Measurements from ENCODE around the gene ERBB2.
"Not testable (repeated sequence)": the region's sequence is repeated elsewhere in the genome, so short reads cannot be mapped to it uniquely, and the experiment has no call there.

The ERBB2 gene

DNA sequence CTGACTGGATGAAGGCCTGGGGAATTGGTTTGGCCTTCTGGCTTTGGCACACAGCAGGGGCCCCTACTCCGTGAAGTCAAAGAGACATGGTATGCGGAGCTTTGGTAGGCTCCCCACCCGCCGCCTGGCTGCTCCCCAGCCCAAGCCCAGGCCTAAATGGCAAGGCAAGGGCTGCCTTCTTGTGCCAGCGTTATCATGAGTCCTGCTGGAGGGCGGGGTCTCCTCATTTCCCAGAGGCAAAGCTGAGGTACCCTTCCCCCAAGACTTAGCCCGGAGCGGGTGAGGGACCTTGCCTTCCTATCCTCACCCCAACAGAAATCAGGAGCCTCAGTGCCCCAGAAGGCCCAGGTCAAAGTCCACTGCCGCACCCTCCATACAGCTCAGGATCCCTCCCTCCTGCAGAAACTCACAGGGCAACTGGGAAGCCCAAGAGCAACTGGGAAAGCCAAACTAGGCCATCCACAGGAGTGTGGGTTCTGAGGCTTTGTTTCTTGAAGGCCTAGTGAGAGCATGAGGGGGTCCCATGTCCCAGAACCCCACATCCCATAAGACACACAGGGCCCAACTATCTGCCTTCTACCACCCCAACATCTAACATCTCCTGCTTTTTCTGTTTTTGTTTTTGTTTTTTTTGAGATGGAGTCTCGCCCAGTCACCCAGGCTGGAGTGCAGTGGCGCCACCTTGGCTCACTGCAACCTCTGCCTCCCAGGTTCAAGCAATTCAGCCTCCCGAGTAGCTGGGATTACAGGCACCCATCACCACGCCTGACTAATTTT lies 21.3 kb upstream of the ERBB2 start:
- no peak for DNase-seq (ENCODE audit: low spot score)

DNA sequence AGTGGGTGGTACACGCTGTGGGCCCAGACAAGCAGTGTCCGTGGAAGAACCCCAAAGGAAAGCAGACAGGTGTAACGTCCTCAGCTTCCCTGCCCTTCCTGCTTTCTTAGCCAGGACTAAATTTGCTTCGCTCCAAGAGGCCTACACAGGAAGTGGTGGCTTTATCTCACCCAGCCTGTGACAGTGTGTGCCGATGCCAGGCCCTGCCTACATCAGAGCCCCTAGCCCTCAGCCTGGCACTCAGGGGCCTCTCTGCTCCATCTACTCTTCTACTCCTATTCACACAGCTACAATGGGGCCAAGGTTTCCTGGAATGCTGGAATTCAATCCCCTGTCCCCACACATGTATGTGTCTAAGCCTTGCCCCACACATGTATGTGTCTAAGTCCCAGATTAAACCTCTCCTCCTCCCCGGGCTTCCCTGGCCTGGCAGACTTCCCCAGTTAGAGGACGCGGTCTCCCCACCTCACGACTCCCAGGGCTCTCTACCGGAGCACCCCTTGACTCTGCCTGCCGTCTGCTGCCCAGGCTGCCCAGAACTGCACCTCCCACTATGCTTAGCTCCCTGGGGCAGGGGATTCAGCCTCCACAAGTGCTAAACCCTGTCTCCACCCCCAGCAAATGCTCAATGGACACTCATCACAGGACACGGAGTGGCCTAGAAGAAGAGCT lies 20.2 kb upstream of the ERBB2 start:
- DNase-seq (ENCODE audit: low spot score), result no peak

DNA sequence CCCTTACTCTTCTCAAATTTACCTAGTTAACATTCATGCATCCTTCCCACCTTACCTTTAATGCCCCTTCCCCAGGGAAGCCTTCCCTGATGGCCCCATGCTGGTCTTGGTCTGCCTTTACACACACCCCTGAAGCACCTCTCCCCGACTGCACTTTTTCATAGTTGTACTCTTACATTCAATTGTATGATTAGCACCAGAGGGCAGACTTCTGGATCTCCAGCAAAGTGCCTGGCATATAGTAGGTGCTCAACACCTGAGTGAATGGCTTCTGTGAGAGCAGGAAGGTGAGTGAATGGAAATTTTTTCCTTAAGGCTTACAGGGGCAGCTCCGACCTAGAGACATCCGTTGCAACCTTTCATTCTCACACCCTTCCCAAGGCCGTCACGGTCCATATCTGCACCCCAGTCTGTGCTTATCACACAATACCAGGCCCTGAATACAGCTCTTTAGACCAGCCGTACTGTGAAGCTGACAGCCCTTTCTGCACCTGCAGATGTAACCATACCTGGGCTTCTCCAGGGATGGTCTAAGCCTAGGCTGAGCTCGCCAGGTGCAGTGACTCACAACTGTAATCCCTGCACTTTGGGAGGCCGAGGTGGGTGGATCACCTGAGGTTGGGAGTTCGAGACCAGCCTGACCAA lies 16.4 kb upstream of the ERBB2 start:
- no peak for DNase-seq (ENCODE audit: low spot score)

- DNase-seq (ENCODE audit: low spot score), result no peak
Measured at GRCh38 chr17:39684369-39685192, 15.3 kb upstream of the ERBB2 start.

DNA sequence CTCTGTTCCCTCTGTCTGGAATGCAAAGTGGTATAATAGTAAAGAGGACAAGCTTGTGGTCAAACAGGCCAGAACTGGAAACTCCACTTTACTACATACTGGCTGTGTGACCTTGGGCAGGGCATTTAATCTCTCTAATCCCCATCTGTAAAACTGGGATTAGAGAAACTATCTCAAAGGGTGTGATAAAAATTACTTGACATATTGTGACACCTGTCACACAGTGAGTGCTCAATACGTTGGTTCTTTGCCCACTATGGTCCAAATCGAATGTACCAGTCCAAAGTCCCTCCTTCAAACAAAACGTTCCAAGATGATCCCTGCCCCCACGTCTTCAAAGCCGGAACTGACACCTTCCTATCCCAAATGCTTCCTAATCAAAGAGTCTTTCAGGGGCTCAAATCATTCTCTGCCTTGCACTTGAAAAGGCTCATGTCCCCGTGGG lies 12.7 kb upstream of the ERBB2 start:
- no peak for DNase-seq (ENCODE audit: low spot score)

DNA sequence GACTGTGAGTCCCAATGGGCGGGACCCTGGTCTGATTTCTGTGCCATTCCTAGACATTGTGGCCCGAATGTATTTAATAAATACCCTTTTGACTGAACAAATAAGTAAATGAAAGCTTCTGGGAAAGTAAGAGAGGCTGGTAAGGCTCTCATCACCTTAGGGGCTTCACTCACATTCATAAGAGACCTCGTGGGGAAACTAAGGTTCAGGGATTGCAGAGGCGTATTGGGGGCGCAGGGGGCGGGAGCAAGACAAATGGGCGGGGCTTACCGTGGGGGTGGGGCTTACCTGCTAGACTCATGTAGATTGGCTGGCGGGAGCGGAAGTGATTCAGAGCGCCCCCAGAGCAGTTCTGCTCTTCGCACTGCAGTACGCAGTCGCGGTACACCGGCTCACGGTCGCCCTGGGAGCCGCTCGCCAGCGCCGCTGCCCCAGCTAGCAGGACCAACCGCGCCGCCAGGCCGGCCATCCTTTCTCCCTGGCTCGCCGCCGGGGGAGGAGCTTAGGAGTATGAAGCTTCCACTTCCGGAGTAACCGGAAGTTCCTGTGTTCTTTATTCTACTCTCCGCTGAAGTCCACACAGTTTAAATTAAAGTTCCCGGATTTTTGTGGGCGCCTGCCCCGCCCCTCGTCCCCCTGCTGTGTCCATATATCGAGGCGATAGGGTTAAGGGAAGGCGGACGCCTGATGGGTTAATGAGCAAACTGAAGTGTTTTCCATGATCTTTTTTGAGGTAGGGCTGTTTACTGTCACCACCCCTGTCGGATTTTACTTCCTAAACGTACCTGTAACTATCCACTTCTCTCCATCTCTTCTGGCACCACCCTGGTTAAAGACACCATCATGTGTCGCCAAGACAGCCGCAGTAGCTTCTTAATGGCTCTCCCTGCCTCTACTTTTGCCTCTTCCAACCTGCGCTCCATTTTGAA lies 12.1 kb upstream of the ERBB2 start, which contains the start of gene PGAP3:
TSS of gene PGAP3 (minus strand) at position 512 of the 929 bp plus-strand sequence. CDS start at position 469, 43 bp downstream.
- peak; percentile 95 for DNase-seq (ENCODE audit: low spot score)

DNA sequence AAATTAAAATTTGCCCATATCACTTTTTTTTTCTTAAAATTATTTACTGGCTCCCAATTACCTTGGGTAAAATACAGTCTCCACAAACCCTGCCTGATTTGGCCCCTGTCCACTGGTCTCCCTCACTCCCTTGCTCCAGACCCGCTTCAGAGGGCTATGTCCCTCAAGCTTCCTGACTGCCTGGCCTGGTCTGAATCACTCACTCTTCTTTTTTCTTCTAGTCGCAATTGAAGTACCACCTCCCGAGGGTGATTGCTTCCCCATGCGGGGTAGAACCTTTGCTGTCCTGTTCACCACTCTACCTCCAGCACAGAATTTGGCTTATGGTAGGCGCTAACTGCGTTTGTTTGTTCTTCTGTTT lies 11.4 kb upstream of the ERBB2 start:
- DNase-seq (ENCODE audit: low spot score), result no peak

DNA sequence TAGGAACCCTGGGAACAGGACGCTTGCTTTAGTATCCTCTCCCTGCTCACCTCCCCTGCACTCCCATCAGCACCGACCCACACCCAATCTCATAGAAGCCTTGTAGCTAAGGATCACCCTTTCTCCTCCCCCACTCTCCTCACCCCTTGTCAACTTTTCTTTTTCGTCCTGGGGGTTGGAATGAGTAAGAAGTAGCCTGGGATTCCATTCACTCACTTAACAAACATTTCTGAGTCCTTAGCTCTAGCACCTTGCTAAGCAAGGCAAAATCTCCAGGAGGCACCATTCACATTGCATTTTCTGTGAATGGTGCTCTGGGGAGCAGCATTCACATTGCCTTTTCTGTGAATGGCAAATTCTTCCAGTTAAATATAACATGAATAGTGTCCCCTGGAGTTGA lies 10.9 kb upstream of the ERBB2 start:
- DNase-seq (ENCODE audit: low spot score), result no peak

DNA sequence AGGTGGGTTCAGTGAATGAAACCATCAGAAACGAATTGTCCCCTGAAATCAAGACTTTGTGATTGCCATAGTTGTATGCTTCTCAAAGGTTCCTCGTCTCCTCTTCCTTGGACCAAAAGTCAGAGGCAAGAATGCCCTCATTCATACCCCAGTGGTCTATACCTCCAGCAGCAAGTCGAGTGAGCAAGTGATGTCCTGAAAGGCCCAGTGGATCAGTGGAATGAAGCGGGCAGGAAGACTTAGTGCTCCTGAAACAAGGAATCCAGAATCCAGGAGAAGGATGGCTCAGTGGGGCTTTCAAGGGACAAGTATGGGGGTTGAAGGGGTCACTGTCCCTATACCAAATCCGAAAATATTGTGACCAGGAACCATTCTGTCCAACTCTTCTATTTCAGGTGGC lies 5.3 kb upstream of the ERBB2 start:
- no peak for DNase-seq (ENCODE audit: low spot score)

- DNase-seq (ENCODE audit: low spot score), result no peak
Measured at GRCh38 chr17:39695089-39695474, 4.8 kb upstream of the ERBB2 start.

DNA sequence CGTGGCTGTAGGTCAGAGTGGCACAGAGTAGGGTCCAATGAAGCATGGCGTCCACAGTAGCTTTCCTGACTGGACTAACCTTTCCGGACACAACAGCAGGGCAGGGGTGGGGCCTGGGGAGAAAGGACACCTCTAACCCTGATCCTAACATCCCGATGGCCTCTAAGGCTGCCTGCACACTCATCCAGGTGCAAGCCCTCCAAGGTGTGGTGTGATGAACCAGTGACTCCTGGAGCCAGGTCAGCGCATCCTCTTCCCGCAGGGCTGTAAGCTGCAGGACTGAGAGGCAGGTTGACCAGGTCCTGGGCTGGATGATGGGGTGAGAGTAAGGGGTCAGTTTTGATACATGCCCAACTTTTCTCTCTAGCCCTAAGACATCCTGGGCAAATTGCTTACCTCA lies 3.1 kb upstream of the ERBB2 start:
- DNase-seq (ENCODE audit: low spot score), result no peak

DNA sequence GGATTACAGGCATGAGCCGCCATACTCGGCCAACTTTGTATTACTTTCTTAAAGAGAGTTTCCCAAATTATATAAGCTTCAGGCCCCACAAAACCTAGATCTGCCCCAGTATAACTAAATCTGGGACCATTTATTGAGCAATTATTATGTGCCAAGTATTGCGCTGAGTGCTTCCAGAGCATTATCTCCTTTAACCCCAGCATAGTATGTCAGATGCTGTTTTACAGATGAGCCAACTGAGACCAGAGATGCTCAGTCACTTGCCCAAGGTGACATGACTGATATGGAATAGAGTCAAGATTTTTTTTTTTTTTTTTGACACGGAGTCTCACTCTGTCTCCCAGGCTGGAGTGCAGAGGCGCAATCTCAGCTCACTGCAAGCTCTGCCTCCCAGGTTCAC lies 1.9 kb upstream of the ERBB2 start:
- DNase-seq (ENCODE audit: low spot score), result no peak

DNA sequence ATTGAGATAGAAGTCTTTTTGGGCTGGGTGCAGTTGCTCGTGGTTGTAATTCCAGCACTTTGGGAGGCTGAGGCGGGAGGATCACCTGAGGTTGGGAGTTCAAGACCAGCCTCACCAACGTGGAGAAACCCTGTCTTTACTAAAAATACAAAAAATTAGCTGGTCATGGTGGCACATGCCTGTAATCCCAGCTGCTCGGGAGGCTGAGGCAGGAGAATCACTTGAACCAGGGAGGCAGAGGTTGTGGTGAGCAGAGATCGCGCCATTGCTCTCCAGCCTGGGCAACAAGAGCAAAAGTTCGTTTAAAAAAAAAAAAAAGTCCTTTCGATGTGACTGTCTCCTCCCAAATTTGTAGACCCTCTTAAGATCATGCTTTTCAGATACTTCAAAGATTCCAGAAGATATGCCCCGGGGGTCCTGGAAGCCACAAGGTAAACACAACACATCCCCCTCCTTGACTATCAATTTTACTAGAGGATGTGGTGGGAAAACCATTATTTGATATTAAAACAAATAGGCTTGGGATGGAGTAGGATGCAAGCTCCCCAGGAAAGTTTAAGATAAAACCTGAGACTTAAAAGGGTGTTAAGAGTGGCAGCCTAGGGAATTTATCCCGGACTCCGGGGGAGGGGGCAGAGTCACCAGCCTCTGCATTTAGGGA lies 577 bp upstream of the ERBB2 start:
- not testable (repeated sequence) for DNase-seq (ENCODE audit: low spot score)

- peak; percentile 87 for DNase-seq (ENCODE audit: low spot score)
Measured at GRCh38 chr17:39700148-39700987, 504 bp downstream of the ERBB2 start.

DNA sequence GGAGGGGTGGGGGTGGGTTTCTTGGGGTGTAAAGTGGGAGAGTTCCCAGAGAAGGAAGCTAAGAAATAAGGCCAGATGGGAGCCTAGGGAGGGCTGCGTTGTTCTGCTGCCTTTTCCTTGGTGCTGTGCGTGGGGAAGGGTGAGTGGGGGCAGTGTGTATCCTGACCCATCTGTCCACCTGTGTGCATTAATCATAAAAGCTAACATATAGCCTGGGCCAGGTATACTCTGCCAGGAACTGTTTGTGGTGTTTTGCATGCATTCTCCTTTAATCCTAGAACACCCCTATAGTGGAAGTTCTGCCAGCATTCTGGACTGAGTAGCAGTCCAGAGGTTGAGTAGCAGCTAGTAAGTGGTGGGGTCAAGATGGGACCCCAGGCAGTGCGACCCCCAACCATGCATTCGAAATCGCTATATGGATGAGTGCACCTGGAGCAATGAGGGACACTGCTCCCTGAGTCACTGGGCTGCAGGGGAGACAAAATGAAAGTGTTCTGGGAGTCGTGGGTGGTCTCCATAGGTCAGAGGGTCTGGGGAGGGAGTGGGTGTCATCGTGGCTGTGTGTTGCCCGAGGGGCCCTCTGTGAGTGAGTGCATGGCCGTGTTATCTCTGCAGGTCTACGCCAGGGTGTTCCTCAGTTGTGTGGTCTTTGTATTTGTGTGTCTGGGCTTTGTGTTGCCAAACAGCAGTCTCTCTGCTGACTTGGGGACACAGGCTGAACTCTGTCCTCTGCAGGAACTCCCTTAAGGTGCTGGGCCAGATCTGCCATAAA lies 1.3 kb downstream of the ERBB2 start:
- DNase-seq (ENCODE audit: low spot score), result no peak

- no peak for DNase-seq (ENCODE audit: low spot score)
Measured at GRCh38 chr17:39701784-39702422, 2.0 kb downstream of the ERBB2 start.

DNA sequence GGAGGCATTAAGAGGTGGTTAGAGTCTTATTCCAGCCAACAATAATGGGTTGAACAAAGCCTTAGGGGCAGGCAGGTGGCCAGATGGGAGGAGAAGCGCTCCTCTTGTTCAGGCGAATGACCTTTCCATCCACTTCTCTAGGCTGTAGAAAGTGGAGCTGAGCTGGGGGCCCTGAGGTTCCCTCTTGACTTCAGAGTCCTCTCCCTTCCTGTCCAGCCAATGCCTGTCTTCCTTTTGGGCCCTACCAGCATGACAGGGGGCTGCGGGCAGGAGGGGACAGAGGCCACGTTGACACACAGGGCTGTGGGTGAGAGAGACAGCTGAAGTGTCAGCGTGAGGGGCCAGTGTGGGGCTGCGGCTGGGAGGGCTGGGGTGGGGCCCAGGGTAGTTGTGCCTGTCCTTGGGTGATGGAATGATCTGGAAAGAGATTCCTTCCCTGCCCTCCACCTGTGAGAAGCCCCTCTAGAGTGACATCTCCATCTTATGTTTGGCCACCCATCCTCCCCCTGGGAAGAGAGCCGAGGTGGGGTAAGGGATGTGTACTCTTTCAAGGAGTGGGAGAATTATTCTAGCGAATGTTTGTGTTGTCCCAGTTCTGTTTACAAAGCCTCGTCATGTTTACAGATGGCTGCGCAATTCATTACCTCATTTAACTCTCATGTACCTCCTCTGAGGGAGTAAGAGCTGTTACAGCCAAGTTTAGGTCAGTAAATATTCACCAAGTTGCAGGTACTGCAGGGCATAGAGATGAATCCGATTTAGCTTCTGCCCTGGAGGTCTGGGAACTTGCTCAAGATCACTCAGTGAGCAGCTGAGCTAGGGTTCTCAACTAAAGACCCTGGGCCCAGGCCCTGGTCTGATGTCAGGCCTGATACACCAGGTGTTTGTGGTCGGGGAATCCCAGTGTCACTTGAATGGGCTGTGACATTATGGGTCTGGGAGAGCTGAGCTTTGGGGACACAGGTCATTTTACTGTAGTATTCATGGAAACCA lies 3.3 kb downstream of the ERBB2 start:
- no peak for DNase-seq (ENCODE audit: low spot score)

Measured in ecto neural progenitor cell (in vitro differentiated cells).